GM12878 (cell line): ENCODE results near the gene CSE1L. TPM values are rescaled to one million over a fixed set of nuclear protein-coding genes. Genes with fewer than 3 reads are reported as not detected.

Source experiments
- ATAC-seq: fragments of 200-7000 bp; cut with Tn5 transposase; 3 replicates; pipeline ENCODE4 v1.9.1; 2020; ENCODE audit warnings: mild to moderate bottlenecking, moderate library complexity
- BruUV-seq: library from RNA; stranded (reverse); fragments of 400-500 nt; replicated peaks from 2 replicates; lab custom pipeline; 2021; lab: Mats Ljungman, UMichigan
- CTCF ChIA-PET: fragments of 300-600 bp; sonication (Branson Sonifier 250); formaldehyde crosslinking; extraction: SDS; loops from one replicate; lab custom pipeline; 2021; ENCODE audit warnings: inconsistent platforms; lab: Yijun Ruan, JAX
- POLR2A ChIA-PET: fragments of 350-600 bp; formaldehyde crosslinking; extraction: SDS; loops from one replicate; lab custom pipeline; 2021; ENCODE audit warnings: inconsistent platforms; lab: Charles Lee
- RAD21 ChIA-PET: fragments of 300-600 bp; sonication (Branson Sonifier 250); formaldehyde crosslinking; loops from one replicate; lab custom pipeline; 2023; ENCODE audit warnings: antibody characterized with exemption; ENCODE audit not compliant: unreplicated experiment; lab: Charles Lee
- SMC1A ChIA-PET: fragments of 300-600 bp; sonication (Branson Sonifier 250); formaldehyde crosslinking; loops from one replicate; lab custom pipeline; 2023; ENCODE audit not compliant: unreplicated experiment, uncharacterized antibody; lab: Charles Lee
- DNase-seq: peaks from one replicate; pipeline ENCODE4 v3.0.0-alpha.2; 2011; ENCODE audit warnings: low read depth, low spot score
- FAIRE-seq: peaks from 3 replicates; lab custom pipeline; 2011; peaks lifted over from hg19 to GRCh38; lab: Jason Lieb, UNC
- H2AFZ ChIP-seq: 2 replicates; pipeline ENCODE4 v1.6.0; 2011; ENCODE audit warnings: low read depth, low read length, control low read depth; ENCODE audit not compliant: control insufficient read depth
- H3K27ac ChIP-seq: 2 replicates; pipeline ENCODE4 v1.5.1; 2011; ENCODE audit warnings: control low read depth; ENCODE audit not compliant: control insufficient read depth, insufficient read depth
- H3K27me3 ChIP-seq, 2 experiments: replicated peaks in 1 of 2; 2 replicates each; pipeline versions ENCODE4 v1.6.0 to v1.6.1; 2011; ENCODE audit warnings: low read length in 1 of 2; ENCODE audit not compliant: control insufficient read depth in 2 of 2, insufficient read depth in 2 of 2
- H3K36me3 ChIP-seq, 2 experiments: 2 replicates each; pipeline ENCODE4 v1.5.1; 2011; ENCODE audit warnings: low read length in 1 of 2; ENCODE audit not compliant: control insufficient read depth in 2 of 2, insufficient read depth in 2 of 2
- H3K4me1 ChIP-seq: 2 replicates; pipeline ENCODE4 v1.6.1; 2011; ENCODE audit warnings: mild to moderate bottlenecking, low read length, moderate library complexity, mixed read lengths; ENCODE audit not compliant: control insufficient read depth, insufficient read depth
- H3K4me2 ChIP-seq: 2 replicates; pipeline ENCODE4 v1.6.0; 2011; ENCODE audit warnings: control low read depth; ENCODE audit not compliant: control insufficient read depth, insufficient read depth
- H3K4me3 ChIP-seq: fragments of 200-600 bp; sonication (generic); 2 replicates; pipeline ENCODE4 v1.5.1; 2016
- H3K79me2 ChIP-seq: 2 replicates; pipeline ENCODE4 v1.6.0; 2011; ENCODE audit warnings: low read length; ENCODE audit not compliant: control insufficient read depth, insufficient read depth
- H3K9ac ChIP-seq: 2 replicates; pipeline ENCODE4 v1.8.0; 2011; ENCODE audit warnings: low read length, control low read depth, mixed read lengths; ENCODE audit not compliant: control insufficient read depth, insufficient read depth
- H3K9me3 ChIP-seq: replicated peaks from 3 replicates; pipeline ENCODE4 v1.5.1; 2011; ENCODE audit warnings: mild to moderate bottlenecking, low read length; ENCODE audit not compliant: control insufficient read depth, insufficient read depth
- H4K20me1 ChIP-seq: 2 replicates; pipeline ENCODE4 v1.6.0; 2011; ENCODE audit not compliant: control insufficient read depth, insufficient read depth
- BCL11A ChIP-seq: IDR thresholded peaks from 2 replicates; pipeline ENCODE4 v1.6.1; 2011; ENCODE audit warnings: low read depth, low read length
- CEBPB ChIP-seq, 2 experiments: fragments of 150-350 bp in 1 of 2; IDR thresholded peaks; 2 replicates each; pipeline ENCODE4 v1.6.1; 2012 to 2014; ENCODE audit warnings: low read depth in 2 of 2, low read length in 2 of 2, borderline replicate concordance in 1 of 2, inconsistent platforms in 1 of 2
- JUNB ChIP-seq: IDR thresholded peaks from 2 replicates; pipeline ENCODE4 v1.6.1; 2016; ENCODE audit warnings: antibody characterized with exemption, mild to moderate bottlenecking
- KDM1A ChIP-seq: fragments of 200-600 bp; sonication (generic); IDR thresholded peaks from 2 replicates; pipeline ENCODE4 v1.6.1; 2016; ENCODE audit warnings: borderline replicate concordance
- MXI1 ChIP-seq: fragments of 150-350 bp; IDR thresholded peaks from 2 replicates; pipeline ENCODE4 v1.6.1; 2011; ENCODE audit warnings: low read depth, mild to moderate bottlenecking, inconsistent platforms, low read length, improper control_type of control experiment
- RB1 ChIP-seq: fragments of 450-650 bp; formaldehyde crosslinking; IDR thresholded peaks from 2 replicates; pipeline ENCODE4 v1.6.1; 2017; ENCODE audit warnings: mild to moderate bottlenecking, borderline replicate concordance
- SMAD5 ChIP-seq: IDR thresholded peaks from 2 replicates; pipeline ENCODE4 v1.6.1; 2016; ENCODE audit warnings: antibody characterized with exemption, low read depth
- TAF1 ChIP-seq: IDR thresholded peaks from 2 replicates; pipeline ENCODE4 v1.6.1; 2011; ENCODE audit warnings: mild to moderate bottlenecking, low read depth, low read length, borderline replicate concordance
- ZNF622 ChIP-seq: fragments of 450-650 bp; IDR thresholded peaks from 2 replicates; pipeline ENCODE4 v1.6.1; 2017; ENCODE audit warnings: mild to moderate bottlenecking, inconsistent platforms
- WGBS: methylation state at CpG from one replicate; pipeline ENCODE4 v1.1.6; 2016; ENCODE audit warnings: low lambda C conversion rate; ENCODE audit not compliant: insufficient replicate concordance, insufficient coverage; ENCODE audit errors: missing lambda C conversion rate; 5-methylcytosine and 5-hydroxymethylcytosine counted together
- in situ Hi-C: fragments of 300-500 bp; cut with MboI; formaldehyde crosslinking; loops from 9 replicates; pipeline ENCODE4 v1.14.3; 2018; ENCODE audit warnings: mixed read lengths
- intact Hi-C: fragments of 100-400 bp; cut with micrococcal nuclease; formaldehyde crosslinking; loops from one replicate; pipeline ENCODE4 v1.14.2; 2022; ENCODE audit not compliant: unreplicated experiment
- polyA plus RNA-seq, 11 experiments: library from polyadenylated mRNA; depleted of rRNA in 4 of 11; unstranded in 6 of 11; stranded (reverse) in 5 of 11; fragments of >200 nt; fragmentation: Nextera tagmentation in 4 of 11; fragmentation: Illumina TruSeq in 1 of 11; extraction: Ambion mirVana in 4 of 11; extraction: Trizol in 1 of 11; gene quantifications; 1 replicate in 1 of 11; 2 replicates in 10 of 11; pipeline versions ENCODE4 v1.2.1 to v1.2.3, GENCODE V29; 2011 to 2016; ENCODE audit warnings: inconsistent platforms in 2 of 11, missing spikeins in 2 of 11, low read depth in 1 of 11
- total RNA-seq, 4 experiments: library from RNA; depleted of rRNA in 3 of 4; stranded (reverse); fragments of >200 nt in 3 of 4; fragmentation: Illumina TruSeq in 1 of 4; extraction: Trizol in 1 of 4; gene quantifications; 2 replicates each; pipeline versions ENCODE4 v1.2.1 to v1.2.3, GENCODE V29; 2013 to 2021
- TF ChIP-seq, protein P1 (sequence below): fragments of 450-650 bp; IDR thresholded peaks from 2 replicates; pipeline ENCODE4 v1.6.1; 2017; ENCODE audit warnings: antibody characterized with exemption, mild to moderate bottlenecking, moderate library complexity
- TF ChIP-seq, protein P2 (sequence below): fragments of 150-350 bp; IDR thresholded peaks from 2 replicates; pipeline ENCODE4 v1.6.1; 2014; ENCODE audit warnings: mild to moderate bottlenecking, low read depth, low read length

Gene CSE1L
- total and polyA plus RNA-seq, 10 of the 15 experiments (the other 5 are each of a cell fraction or from before 2014, with no cell fraction given), result 72.4 to 213 (median 117) TPM

DNA sequence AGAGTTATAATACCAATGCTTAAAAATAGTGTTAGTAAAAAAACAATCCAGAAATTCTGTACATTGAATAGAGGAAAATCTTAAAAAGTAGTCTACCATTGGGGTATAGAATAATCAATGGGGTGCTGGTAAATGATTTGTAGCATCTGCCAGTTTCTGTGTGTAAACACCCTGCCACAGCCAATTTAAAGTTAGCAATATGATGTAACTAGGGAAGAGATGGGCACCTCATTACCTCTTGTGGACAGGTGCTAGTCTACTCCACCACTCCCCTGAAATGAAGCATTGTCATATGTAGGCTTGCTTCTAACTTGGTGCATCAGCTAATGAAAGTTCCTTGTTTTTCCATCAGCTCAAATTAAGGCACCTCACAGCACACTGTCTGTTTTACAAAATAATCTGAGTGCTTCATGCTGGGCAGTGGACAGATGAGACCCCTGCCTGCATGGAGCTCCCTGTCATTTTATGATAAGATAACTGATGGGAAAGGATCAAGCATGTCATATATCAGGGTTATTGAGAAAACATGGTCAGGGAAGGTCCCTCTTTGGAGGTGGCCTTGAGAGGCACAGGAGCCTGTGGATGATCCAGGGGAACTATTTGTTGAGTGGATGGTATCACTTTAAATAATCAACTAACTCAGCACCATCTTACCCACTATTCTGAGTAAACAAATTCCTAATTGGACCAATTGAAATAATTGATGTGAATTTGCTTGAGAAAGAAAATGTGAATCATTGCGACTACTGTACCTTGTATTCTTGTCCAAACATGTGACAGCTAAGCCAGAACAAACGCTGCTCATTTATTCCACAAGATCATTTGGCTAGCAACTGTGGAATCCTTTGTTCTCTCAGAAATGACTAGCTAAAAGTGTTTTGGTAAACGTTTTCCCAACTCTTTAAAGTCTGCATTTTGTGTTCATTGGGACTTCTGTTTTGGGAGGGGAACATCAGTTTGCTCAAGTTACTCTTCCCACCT, 45.9 kb upstream of the CSE1L start:
- no peak for DNase-seq
- WGBS, result 73% methylated on average over 3 of the region's 3 CpGs
- no peak overlapping the region for H3K27ac ChIP-seq
- no peak overlapping the region for H3K4me2 ChIP-seq
- FAIRE-seq, result no peak
- ChIA-PET RAD21 (no interaction called here), CTCF (interaction anchor here (0.7 to 1.4 kb wide), 2 partner anchors 11 to 45 kb away, joined by 3 to 4 read pairs; no protein-coding TSS in a partner anchor), SMC1A (no interaction called here), POLR2A (interaction anchor here (0.5 kb wide), 1 partner anchor 1950 kb away, joined by 4 read pairs; no protein-coding TSS in a partner anchor)
- H3K9me3 ChIP-seq, result no peaks in the 10 kb centered on the region
- H3K4me1 ChIP-seq, result no peaks in the 10 kb centered on the region
- ATAC-seq, result no peak
- in situ Hi-C loops, result no loop called here
- BruUV-seq, result no TSS peak
- no peak overlapping the region for H3K9ac ChIP-seq
- H3K27me3 ChIP-seq, result no peaks in the 10 kb centered on the region
- intact Hi-C loops, result no loop called here
- H3K4me3 ChIP-seq, result no peak overlapping the region
- H2AFZ ChIP-seq, result no peak overlapping the region
- H4K20me1 ChIP-seq, result no peaks in the 10 kb centered on the region
- TF ChIP-seq KDM1A (no peak), SMAD5 (no peak), MXI1 (no peak), JUNB (no peak), ZNF622 (no peak), RB1 (no peak), BCL11A (no peak), CEBPB (IDR thresholded peaks at IDR 0.05; ENCODE audit: borderline replicate concordance in 1 of 2, low read depth in 2 of 2, low read length in 2 of 2) (no peak), TAF1 (no peak)
- TF ChIP-seq, protein P1, sequence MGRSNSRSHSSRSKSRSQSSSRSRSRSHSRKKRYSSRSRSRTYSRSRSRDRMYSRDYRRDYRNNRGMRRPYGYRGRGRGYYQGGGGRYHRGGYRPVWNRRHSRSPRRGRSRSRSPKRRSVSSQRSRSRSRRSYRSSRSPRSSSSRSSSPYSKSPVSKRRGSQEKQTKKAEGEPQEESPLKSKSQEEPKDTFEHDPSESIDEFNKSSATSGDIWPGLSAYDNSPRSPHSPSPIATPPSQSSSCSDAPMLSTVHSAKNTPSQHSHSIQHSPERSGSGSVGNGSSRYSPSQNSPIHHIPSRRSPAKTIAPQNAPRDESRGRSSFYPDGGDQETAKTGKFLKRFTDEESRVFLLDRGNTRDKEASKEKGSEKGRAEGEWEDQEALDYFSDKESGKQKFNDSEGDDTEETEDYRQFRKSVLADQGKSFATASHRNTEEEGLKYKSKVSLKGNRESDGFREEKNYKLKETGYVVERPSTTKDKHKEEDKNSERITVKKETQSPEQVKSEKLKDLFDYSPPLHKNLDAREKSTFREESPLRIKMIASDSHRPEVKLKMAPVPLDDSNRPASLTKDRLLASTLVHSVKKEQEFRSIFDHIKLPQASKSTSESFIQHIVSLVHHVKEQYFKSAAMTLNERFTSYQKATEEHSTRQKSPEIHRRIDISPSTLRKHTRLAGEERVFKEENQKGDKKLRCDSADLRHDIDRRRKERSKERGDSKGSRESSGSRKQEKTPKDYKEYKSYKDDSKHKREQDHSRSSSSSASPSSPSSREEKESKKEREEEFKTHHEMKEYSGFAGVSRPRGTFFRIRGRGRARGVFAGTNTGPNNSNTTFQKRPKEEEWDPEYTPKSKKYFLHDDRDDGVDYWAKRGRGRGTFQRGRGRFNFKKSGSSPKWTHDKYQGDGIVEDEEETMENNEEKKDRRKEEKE, result no peak
- TF ChIP-seq, protein P2, sequence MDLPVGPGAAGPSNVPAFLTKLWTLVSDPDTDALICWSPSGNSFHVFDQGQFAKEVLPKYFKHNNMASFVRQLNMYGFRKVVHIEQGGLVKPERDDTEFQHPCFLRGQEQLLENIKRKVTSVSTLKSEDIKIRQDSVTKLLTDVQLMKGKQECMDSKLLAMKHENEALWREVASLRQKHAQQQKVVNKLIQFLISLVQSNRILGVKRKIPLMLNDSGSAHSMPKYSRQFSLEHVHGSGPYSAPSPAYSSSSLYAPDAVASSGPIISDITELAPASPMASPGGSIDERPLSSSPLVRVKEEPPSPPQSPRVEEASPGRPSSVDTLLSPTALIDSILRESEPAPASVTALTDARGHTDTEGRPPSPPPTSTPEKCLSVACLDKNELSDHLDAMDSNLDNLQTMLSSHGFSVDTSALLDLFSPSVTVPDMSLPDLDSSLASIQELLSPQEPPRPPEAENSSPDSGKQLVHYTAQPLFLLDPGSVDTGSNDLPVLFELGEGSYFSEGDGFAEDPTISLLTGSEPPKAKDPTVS, result no peak
- H3K79me2 ChIP-seq, result no peaks in the 10 kb centered on the region
- H3K36me3 ChIP-seq, result peaks cover 2 to 14% of the 10 kb centered on the region in 2 experiments
